ENCODE data around the gene CARD9.
"Not testable (repeated sequence)": the region's sequence is repeated elsewhere in the genome, so short reads cannot be mapped to it uniquely, and the experiment has no call there.

The CARD9 gene

GRCh38 chr9:136333045-136333444, 40.4 kb downstream of the CARD9 start:
- DNase-seq, result no peak

GRCh38 chr9:136332482-136332983, 40.9 kb downstream of the CARD9 start:
- no peak for DNase-seq

GRCh38 chr9:136331556-136332481, 41.6 kb downstream of the CARD9 start:
- no peak for DNase-seq

GRCh38 chr9:136331030-136331429, 42.4 kb downstream of the CARD9 start:
- DNase-seq, result no peak

GRCh38 chr9:136330406-136330990, 43.0 kb downstream of the CARD9 start:
- DNase-seq, result no peak

GRCh38 chr9:136329636-136330405, 43.6 kb downstream of the CARD9 start:
- DNase-seq, result no peak

GRCh38 chr9:136329211-136329627, 44.2 kb downstream of the CARD9 start:
- no peak for DNase-seq

GRCh38 chr9:136328622-136329041, 44.8 kb downstream of the CARD9 start:
- DNase-seq, result no peak

- DNase-seq, result no peak
Observed at GRCh38 chr9:136328011-136328621, 45.4 kb downstream of the CARD9 start.

GRCh38 chr9:136327304-136327974, 46.0 kb downstream of the CARD9 start, which contains the start of gene GPSM1:
Gene GPSM1 (plus strand): TSS chr9:136327539. CDS start chr9:136327696, 157 bp downstream.
- peak; percentile 60 for DNase-seq

GRCh38 chr9:136326761-136327303, 46.6 kb downstream of the CARD9 start:
- no peak for DNase-seq

GRCh38 chr9:136326061-136326760, 47.3 kb downstream of the CARD9 start:
- DNase-seq, result no peak

GRCh38 chr9:136325358-136325757, 48.1 kb downstream of the CARD9 start:
- no peak for DNase-seq

- DNase-seq, result no peak
Observed at GRCh38 chr9:136324501-136325300, 48.8 kb downstream of the CARD9 start.

GRCh38 chr9:136323371-136323789, 50.1 kb downstream of the CARD9 start:
- DNase-seq, result no peak

GRCh38 chr9:136322756-136323330, 50.6 kb downstream of the CARD9 start:
- no peak for DNase-seq

GRCh38 chr9:136321561-136321960, 51.9 kb downstream of the CARD9 start:
- no peak for DNase-seq

GRCh38 chr9:136320972-136321371, 52.5 kb downstream of the CARD9 start:
- not testable (repeated sequence) for DNase-seq

GRCh38 chr9:136319955-136320354, 53.5 kb downstream of the CARD9 start:
- DNase-seq, result not testable (repeated sequence)

GRCh38 chr9:136319244-136319643, 54.2 kb downstream of the CARD9 start:
- not testable (repeated sequence) for DNase-seq

All from activated naive CD4-positive, alpha-beta T cell treated with anti-CD3 and anti-CD28 coated beads, Interleukin-2, amount 50 U/mL, for 16 hours (primary cell).